Activated T-cell treated with anti-CD3 and anti-CD28 coated beads for 48 hours (primary cell): Measurements from ENCODE around the gene IGFBP4.

Source experiments
- DNase-seq: peaks from one replicate; pipeline ENCODE4 v3.0.0-alpha.2; 2020; ENCODE audit warnings: low read depth

Gene IGFBP4

DNA sequence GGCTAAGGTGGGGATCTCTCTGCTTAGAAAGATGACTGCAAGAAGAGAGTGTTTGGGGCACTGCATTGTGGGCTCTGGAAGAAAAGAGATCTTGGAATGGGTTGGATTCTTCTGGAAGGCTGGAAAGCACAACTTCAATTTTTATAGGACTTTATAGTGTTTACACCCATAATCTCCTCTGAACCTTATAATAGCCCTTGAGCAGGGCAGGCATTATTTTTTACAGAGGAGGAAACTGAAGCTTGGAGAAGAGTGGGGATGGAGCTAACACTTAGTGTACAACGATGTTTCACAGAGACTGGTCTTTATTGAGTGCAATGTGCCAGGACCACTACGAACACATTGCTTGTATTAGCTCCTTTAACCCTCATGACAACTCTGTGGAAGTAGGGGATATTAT, 47.7 kb downstream of the IGFBP4 start:
- no peak for DNase-seq

DNA sequence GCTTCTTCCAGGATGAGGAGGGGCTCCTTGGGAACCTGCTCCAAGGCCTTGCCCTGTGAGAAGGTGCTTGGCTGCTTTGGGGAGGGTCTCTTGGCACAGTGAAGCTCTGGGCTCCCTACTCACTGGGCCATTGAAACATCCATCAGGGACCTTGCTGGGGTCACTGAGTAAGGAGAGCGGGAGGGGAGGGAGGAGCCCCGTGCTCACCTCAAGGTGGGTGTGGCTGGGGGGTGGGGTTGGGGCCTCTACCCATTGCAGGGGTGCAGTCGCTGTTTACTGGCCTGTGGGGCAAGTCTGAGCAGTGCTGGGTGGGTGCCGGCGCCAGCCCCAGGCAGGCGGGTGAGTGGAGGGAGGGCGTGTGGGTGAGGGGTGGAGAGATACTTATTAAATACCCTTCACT, 48.2 kb downstream of the IGFBP4 start:
- DNase-seq, result no peak

DNA sequence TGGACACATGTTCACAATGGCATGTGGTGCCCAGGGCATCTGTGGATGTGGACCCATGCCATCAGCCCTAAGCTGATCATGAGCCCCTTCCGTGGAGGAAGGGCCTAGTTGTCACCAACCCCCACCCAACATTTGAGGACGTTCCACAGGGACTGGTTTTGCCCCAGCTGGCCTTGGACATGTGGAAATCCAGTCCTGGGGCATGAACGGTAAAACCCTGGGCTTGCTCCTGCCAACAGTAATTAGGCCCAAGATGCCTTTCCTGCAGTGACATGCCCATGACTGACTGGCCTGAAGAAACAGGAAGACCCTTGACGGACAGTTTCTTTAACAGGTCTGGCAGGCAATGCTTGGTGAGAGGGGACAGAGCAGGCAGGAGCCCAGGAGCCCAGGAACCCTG, 50.4 kb downstream of the IGFBP4 start:
- no peak for DNase-seq

GRCh38 chr17:40495140-40495539, 51.9 kb downstream of the IGFBP4 start:
- no peak for DNase-seq

- no peak for DNase-seq
Observed at GRCh38 chr17:40496170-40496569, 52.9 kb downstream of the IGFBP4 start.

DNA sequence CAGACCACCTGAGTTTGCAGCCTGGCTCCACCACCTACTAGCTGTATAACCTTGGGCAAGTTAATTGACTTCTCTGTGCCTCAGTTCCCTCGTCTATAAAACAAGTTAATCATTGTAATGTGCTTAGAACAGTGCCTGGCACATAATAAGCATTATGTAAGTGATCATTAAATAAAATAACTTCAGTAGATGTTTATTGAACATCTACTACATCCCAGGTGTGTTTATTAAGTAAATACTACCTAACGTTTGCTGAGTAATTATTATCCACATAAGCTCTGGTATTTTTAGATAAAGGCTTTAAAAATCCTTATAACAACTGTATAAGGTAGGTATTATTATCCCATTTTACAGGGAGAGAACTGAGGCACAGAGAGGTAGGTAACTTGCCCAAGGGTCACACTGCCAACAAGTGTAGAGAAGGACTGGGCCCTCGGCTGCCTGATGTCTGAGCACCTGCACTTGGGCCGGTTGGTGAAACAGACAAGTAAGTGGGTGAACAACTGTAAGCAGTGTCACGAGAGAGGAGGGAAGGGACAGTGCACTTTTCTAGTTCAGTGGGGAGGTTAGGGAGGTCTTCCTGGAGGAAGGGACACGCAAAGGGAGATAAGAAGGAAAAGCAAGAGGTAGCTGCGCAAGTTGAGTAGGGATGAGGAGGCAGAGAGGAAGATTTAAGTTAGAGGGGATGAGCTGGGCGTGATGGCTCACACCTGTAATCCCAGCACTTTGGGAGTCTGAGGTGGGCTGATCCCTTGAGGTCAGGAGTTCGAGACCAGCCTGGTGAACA, 53.6 kb downstream of the IGFBP4 start:
- DNase-seq, result no peak

DNA sequence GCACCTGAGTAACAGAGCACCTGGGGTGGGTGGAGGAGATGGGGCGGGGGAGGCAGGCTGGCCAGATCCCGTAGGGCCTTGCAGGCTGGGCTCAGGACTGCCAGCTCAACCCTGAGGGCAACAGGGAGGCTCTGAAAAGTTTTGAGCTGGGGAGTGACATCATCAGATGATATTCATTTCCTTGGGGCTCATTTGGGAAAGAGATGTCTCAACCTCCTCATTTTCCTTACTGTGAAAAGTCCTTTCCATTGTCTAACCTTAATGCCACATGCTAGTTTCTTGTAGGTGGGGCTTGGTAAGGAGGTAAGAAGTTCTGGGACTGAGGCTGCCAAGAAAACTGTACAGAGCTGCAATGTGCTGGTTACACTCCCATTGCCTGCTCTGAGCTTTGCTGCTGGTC, 54.4 kb downstream of the IGFBP4 start:
- no peak for DNase-seq

DNA sequence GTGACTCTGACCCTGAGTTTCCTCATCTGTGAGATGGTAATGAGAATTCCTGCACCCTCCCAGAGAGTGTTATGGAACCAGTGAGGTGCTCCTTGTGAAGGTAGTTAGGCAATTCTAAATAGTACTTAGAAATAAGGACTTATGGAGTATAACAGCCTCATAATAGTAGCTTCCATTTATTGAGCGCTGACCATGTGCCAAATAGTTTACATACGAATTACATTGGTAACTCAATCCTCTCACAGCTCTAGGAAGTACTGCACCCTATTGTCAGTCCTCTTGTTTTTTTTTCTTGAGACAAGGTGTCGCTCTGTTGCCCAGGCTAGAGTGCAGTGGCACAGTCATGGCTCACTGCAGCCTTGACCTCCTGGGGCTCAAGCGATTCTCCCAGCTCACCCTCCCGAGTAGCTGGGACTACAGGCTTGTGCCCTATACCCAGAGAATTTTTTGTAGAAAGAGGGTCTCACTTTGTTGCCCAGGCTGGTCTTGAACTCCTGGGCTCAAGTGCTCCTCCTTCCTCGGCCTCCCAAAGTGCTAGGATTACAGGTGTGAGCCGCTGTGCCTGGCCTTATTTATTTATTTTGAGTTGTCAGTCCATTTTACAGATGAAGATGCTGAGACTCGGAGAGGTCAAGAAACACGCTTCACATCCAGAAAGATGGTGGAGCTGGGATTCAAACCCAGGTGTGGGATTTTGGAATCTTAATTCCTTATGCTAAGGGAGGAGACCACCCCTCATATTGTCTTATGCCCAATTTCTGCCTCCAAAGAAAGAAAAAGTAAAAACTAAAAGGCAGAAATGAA, 55.2 kb downstream of the IGFBP4 start:
- no peak for DNase-seq

DNA sequence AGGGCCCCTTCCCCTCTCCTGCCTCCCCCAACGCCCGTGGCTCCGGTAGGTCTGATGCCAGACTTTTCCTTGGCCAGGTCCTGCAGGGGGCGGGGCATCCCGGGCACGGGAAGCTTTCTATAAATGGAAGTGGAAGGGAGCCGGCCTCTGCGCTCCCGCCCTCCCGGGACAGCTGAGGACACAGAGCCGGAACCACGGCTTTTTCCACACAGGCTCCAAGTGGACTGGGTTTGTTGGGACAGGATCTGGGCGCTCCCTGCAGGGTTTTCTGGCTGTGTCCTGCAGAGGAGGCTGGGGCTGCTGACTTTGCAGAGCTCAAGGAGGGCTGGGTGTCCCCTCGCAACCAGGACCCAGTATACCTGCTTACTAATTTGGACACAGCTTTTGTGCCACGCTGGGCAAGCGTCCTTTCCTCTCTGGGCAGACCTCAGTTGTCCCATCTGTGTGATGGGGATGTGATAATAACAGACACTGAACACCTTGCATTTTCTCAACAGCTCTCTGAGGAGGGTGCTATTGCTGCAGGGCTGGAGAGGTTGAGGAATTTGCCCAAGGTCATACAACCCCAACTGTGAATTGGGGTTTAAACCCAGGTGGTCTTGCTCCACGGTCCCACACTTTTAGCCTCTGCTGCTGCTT, 56.4 kb downstream of the IGFBP4 start:
- DNase-seq, result no peak

GRCh38 chr17:40500190-40500589, 56.9 kb downstream of the IGFBP4 start:
- no peak for DNase-seq

GRCh38 chr17:40500709-40501108, 57.5 kb downstream of the IGFBP4 start:
- DNase-seq, result no peak

GRCh38 chr17:40501499-40501911, 58.3 kb downstream of the IGFBP4 start, which contains the start of gene TNS4:
TSS of gene TNS4 (minus strand) at chr17:40501623. CDS start at chr17:40496425, 5,198 bp downstream.
- DNase-seq, result no peak

- no peak for DNase-seq
Observed at GRCh38 chr17:40502716-40503115, 59.5 kb downstream of the IGFBP4 start.

- no peak for DNase-seq
Observed at GRCh38 chr17:40503154-40503553, 59.9 kb downstream of the IGFBP4 start.

DNA sequence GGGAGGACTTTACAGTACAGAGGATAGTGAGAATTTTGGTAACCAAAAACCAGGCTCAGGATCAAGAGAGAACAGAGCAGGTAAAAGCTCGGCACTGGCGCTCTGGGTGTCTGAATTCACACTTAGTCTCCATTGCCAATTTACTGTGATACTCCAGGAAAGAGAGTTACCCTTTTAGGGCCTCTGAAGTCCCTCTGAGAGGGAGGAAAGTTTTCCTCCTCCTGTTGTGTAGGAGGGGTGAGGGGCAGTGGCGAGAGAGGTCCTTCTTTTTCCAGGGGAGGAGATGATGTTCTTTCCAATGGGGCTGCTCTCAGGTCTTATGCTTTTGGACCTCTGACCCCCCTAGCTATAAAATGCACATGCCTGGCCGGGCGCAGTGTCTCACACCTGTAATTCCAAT, 63.5 kb downstream of the IGFBP4 start:
- DNase-seq, result no peak
